HG03354 (cell line): ENCODE data around the gene MOSPD3.

Experiments
- ATAC-seq: cut with Tn5 transposase; IDR thresholded peaks from one replicate; pipeline ENCODE4 v1.9.1; 2021; ENCODE audit warnings: mild to moderate bottlenecking; ENCODE audit not compliant: unreplicated experiment, poor library complexity, severe bottlenecking

The MOSPD3 gene

DNA sequence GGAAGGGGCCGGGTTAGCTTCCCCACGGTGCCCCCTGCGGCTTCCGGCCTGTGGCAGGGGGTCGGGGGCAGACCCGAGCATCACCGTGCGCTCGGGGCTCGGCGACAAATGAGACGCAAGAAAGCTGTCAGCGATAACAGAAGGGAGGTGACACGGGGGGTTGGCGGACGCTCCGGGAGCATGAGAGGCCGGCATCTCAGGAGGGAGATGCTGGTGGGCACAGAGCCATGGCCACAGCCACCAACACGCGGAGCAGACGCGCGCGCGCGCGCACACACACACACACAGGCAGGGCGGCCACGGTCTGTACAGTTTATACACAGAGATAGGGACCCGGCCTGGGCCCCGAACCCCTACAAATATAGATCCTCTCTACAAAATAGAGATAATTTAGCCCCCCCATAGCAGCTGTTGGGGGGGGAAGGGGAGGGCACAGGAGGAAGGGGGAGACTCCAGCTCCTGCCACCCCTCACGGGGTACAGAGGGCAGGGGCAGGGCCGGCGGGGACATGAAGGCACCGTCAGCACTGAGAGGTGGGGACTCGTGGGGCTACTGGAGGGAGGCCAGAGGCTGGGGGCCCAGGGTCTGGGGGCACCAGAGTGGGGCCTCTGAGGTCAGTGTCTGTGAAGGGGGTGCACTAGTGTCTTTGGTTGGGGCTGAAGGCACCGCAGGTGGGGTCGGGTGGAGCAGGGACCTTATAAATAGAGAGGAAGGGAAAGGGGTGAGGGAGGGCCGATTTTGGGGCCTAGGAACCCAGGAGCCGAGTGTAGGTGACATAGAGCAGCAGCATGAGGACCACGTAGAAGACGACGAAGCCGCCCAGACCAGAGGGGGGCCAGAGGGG, 37.8 kb upstream of the MOSPD3 start:
- ATAC-seq, result no peak

- ATAC-seq, result no peak
Measured at GRCh38 chr7:100575206-100575631, 37.1 kb upstream of the MOSPD3 start.

DNA sequence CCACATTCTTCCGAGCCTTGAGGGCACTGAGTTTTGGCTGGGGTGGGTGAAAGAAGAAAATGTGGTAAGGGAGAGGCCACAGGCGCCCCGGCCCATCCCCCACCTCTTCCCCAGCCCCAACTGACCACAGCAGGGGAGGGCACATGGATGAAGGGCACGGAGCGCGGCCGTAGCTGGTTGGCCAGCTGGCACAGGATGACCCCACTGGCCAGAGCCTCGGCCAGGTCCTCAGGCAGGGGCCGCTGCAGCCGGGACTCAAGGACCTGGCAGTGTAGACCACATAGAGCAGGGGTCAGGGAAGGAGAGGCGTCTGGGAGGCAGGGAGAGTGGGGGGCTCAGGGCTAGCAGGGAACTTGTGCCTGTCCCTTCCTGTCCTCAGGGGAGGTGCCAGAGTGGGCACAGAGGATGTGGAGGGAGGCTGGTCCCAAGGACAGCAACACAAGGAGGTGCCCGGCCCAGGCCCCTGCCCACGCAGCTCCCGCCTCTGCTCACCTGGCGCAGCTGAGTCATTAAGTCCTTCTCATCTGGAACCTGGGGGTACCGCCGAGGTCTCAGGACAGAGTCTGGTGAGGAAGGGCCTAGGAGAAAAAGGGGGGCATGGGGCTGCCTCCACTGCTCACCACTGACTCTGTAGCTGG, 36.5 kb upstream of the MOSPD3 start:
- ATAC-seq, result no peak

- ATAC-seq, result no peak
Measured at GRCh38 chr7:100576384-100576993, 35.9 kb upstream of the MOSPD3 start.

DNA sequence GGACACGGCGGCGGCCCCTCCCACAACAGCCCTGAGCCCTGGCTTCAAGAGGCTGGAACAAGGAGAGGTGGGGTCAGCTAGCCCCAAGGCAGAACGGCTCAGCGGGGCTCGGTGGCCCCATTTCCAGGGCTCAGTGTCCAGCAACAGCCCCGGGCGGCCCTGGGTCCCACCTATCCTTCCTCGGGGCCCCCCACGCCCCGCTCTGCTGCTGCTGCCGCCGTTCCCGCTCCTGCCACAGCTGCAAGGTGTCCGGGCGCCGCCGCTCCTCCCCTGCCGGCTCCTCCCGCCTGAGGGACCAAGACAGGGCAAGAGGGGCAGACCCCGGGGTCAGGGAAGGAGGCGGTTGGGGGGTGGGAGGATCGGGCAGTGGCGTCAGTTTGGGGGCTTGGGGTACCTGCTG, 35.2 kb upstream of the MOSPD3 start:
- ATAC-seq, result no peak

DNA sequence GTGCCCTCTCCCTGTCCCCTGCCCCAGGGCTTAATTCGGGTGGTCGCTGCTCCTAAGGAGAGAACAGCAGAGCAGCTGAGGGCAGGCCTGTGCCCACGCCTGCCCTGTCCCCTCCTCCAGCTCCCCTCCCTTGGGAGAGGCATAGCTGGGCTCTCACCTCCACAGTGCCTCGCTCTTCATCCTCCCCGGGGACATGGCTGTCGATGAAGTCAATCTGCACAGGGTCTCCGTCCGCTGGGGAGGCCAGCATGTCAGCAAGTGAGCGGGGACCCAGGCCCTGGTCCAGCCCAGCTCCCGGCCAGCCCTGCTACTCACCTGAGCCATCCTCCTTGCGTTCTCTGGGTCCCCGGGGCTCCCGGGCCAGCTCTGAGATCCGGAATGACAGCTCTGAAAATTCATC, 34.8 kb upstream of the MOSPD3 start:
- no peak for ATAC-seq

- ATAC-seq, result no peak
Measured at GRCh38 chr7:100578246-100579183, 33.8 kb upstream of the MOSPD3 start.

- ATAC-seq, result no peak
Measured at GRCh38 chr7:100580466-100581283, 31.7 kb upstream of the MOSPD3 start.

DNA sequence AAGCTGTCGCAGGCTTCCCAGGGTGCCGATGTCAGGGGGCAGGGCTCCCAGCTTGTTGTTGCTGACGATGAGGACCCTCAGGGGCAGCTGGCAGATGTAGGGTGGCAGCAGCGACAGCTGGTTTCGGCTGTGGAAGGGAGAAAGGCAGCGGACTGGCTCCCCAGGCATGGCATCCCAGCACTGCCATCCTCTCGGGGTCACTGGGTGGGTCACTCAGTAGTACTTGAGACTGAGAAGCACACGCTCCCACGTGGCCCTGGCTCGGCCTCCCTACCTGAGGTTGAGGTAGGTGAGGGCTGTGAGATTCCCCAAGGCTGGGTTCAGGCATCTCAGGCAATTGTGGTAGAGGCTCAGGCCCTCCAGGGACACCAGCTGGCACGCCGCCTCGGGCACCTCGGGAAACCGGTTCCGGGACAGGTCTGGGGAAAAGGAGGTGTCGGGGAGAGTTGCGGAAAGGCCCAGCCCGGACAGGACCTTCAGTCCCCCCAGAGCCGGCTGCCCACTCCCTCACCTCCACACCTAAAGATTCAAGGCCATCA, 30.2 kb upstream of the MOSPD3 start:
- ATAC-seq, result no peak

DNA sequence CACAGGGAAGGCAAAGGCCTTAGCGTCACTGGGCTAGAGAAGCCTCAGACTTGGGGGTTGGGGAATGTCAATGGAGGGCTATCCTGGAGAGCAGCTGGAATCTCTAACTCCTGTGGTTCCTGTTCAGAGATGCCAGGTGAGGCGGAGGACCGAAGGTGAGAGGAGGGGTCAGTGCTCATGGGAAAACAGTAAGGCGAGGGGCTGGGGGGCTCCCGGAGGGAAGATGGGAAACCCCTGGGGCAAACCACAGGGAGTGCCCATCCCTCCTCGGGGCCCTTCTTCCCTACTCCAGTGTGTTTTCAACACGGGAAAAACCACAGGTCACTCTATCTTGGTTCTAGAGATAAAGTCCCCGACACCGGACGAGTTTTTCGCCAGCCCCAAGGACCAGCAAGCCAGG, 29.7 kb upstream of the MOSPD3 start:
- no peak for ATAC-seq

DNA sequence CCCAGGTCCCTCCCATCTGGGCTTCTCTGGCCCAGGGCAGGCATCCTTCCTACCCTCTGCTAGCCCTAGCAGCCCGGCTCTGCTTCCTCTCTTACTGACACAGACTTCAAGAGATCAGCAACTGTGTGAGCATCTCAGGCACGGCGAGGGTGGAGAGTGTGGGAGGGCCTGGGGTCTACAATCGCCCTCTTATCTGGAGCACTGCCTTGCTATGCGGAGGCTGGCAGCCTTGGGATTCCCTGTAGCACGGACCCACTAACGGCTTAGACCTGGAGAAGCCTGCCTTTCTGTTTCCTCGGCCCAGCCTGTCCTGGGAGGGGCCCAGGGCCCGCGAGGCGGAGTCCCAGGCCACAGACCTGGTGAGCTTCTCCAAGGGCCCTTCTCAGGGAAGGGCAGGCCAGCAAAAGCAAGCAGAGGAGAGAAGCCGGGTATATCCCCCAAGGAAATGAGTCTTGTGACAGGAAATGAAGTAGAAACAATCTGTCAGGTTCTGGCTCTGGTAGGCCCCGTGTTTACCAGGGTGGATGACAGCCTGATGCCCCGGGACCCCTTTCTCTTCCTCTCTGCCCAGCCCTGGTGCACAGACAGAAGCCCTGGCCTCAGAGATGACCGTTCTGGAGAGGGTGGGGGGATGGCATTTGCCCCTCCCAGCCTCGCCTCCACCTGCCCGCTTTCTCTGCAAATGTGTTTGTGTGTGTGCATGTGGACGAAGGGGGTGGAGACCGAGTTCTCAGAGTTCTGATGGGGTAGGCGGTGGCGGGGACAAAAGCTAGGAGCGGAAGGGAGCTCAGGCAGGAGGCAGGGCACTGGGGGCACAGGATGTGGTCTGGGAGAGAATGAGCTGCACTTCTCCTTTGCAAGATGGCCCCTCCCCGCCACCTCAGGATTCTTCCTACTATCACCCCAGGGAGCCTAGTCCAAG, 28.9 kb upstream of the MOSPD3 start:
- no peak for ATAC-seq

GRCh38 chr7:100584054-100584682, 28.2 kb upstream of the MOSPD3 start:
- no peak for ATAC-seq

DNA sequence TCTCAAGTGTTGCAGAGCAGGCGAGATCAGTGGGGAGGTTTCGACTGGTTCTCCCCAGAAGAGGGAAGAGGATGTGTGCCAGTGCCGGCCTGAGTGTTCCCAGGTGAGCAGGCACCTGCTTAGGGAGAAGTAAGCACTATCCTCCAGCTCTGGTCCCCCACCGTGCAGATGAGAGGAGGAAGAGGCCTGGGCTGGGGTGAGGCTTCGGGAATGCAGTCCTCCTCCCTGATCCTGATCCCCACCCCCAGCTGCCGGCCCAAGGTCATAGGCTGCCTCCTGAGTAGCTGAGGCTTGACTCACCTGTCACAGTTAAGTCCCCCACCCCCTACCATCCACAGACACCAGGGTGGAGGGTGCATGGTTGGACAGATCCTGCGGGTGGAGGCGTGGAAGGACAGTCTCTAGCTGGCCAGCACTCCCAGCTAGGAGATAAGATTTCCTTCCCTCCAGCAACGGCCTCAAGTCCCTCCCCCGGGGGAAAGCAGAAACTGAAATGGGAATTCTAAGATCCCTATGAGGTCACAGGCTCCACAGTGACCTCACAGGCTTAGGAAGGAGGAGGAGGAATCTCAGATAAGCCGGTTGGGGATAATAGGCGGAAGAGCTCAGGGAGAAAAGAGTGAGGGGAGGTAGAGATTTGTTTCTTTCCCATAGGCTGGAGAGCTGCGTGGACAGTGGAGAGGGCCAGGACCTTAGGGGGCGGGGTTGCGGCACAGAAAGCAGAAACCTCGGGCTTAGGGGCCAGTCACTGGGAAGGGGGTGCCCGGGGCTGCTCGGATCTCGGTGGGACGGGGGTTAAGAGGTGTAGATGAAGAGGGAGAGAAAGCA, 27.4 kb upstream of the MOSPD3 start:
- ATAC-seq, result no peak

DNA sequence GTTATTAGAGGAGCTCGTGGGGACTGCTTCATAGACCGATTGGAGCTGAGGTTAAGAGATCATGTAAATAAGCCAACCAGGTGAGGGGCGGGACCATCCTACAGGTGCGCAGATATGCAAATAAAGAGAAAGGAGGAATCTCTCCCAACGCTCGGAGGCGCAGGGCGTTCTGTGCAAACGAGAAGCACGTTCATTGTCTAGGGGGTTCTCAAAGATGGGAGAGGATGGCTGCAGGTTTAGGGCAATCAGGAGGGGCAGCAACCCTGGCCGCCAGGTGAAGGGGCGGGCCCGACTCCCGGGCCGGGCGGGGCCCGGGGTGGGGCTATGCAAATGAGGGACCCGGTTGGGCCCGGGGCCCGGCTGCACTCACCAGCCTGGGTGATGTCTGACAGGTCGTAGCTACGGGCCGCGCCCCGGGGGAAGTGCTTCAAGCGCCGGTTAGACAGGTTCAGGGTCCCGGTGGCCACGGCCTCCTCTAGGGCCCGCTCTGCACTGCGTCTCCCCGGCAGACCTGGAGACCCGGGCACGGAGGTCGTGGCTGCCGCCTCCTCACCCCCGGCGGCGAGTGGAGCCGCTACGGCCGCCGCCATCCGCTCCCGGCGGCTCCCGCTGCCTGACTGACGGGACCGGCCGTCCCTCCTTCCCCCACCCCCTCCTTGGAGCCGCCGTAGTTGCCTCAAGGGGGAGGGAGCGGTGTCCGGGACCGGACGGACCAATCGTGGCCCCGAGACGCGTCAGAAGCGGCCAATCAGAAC, 26.7 kb upstream of the MOSPD3 start, which contains the start of gene LRCH4:
TSS of gene LRCH4 (minus strand) at position 619 of the 755 bp plus-strand sequence. CDS start at position 590, 29 bp downstream.
- ATAC-seq, result peak; percentile 30

DNA sequence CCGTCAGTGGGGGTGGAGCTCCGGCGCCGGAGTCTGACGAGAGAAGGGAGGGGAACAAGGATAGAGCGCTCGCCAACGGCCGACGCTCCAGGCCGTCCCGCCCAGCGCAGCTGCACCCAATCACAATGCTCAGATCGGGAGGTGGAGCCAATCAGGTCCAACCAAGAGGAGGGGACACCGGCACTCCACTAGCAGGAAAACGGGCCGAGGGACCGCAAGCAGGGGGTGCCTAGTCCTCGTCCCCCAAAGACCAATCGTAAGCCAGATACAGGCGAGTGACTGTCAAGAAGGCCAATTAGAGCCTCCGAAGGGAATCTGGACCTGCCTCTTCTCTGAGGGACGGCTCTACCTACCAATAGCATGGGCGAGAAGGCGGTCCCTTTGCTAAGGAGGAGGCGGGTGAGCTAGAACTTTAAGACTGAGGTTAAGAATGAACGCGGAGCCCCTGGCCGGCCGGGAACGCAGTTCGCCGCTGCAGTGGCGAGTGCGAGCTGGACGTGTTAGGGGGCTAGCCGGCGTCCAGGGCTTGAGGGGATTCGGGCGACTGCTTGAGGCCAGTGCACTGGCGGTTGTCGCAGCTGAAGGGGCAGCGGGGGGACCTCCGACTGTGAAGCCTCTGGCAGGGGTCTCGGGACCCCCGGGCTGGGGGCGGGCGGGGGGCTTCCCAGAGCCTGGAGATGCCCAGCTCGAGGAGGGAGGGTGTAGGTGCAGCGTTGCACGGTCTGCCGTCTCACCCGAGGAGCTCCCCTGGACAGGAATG, 25.9 kb upstream of the MOSPD3 start, which contains the start of gene FBXO24:
TSS of gene FBXO24 (plus strand) at position 63 of the 760 bp plus-strand sequence. CDS start at position 361, 298 bp downstream.
- ATAC-seq, result peak; percentile 87
